Transverse colon (tissue), 4 donors: Measurements from ENCODE around the gene GRIK4. TPM values are rescaled to one million over a fixed set of nuclear protein-coding genes. Genes with fewer than 3 reads are reported as not detected.

Experiments used
- DNase-seq: peaks from one replicate; pipeline ENCODE4 v3.0.0-alpha.2; 2019
- H3K27ac ChIP-seq, 4 donors: fragments of 200-600 bp; sonication (generic); 2 replicates each; pipeline ENCODE4 v1.5.1; 2016 to 2018; ENCODE audit warnings: inconsistent platforms in 4 of 4
- H3K27me3 ChIP-seq: fragments of 200-600 bp; sonication (generic); 2 replicates; pipeline ENCODE4 v1.5.1; 2017; ENCODE audit warnings: inconsistent platforms
- H3K36me3 ChIP-seq, 4 donors: fragments of 200-600 bp; sonication (generic); 2 replicates each; pipeline ENCODE4 v1.5.1; 2017 to 2019; ENCODE audit warnings: inconsistent platforms in 4 of 4
- H3K4me1 ChIP-seq, 4 donors: fragments of 200-600 bp; sonication (generic); 2 replicates each; pipeline ENCODE4 v1.5.1; 2017 to 2020; ENCODE audit warnings: inconsistent platforms in 4 of 4
- H3K4me3 ChIP-seq, 4 donors: fragments of 200-600 bp; sonication (generic); 1 replicate in 1 of 4; 2 replicates in 3 of 4; pipeline versions ENCODE4 v1.5.1 to v1.6.1; 2017 to 2019; ENCODE audit warnings: inconsistent platforms in 4 of 4
- H3K9me3 ChIP-seq, 2 donors: fragments of 200-600 bp; sonication (generic); 2 replicates each; pipeline ENCODE4 v1.5.1; 2017 to 2019; ENCODE audit warnings: inconsistent platforms in 2 of 2
- EP300 ChIP-seq: sonication (generic); formaldehyde crosslinking; IDR thresholded peaks from one replicate; pipeline ENCODE4 v1.6.1; 2017; ENCODE audit warnings: antibody characterized with exemption, low read depth
- POLR2A ChIP-seq: fragments of 450-650 bp; IDR thresholded peaks from one replicate; pipeline ENCODE4 v1.6.1; 2016; ENCODE audit warnings: antibody characterized with exemption, mild to moderate bottlenecking, moderate library complexity
- POLR2AphosphoS5 ChIP-seq, 3 donors: sonication (generic); formaldehyde crosslinking; IDR thresholded peaks; one replicate each; pipeline ENCODE4 v1.6.1; 2016; ENCODE audit warnings: antibody characterized with exemption in 3 of 3
- WGBS, 2 donors: methylation state at CpG; one replicate each; pipeline ENCODE4 v1.1.5; 2018; ENCODE audit warnings: low coverage in 1 of 2; 5-methylcytosine and 5-hydroxymethylcytosine counted together
- in situ Hi-C, 4 donors: fragments of 200-750 bp; cut with MboI; loops; one replicate each; pipeline versions ENCODE4 v1.15.0 to v1.15.1; 2017; ENCODE audit warnings: low sequenced_read_pairs in 3 of 4, low pct_ligation_motif_present in 1 of 4, low pct_unique_long_range_greater_than_20kb in 1 of 4
- intact Hi-C: fragments of 100-400 bp; cut with DNase I; formaldehyde crosslinking; loops from one replicate; pipeline ENCODE4 v1.15.1; 2023; ENCODE audit warnings: low total_unique reads
- total RNA-seq, 4 donors: library from RNA; depleted of rRNA; stranded (reverse); fragments of >200 nt; gene quantifications; one replicate each; pipeline ENCODE4 v1.1.0, GENCODE V29; 2016
- TF ChIP-seq, protein P1 (sequence below), 5 experiments: fragments of 200-600 bp in 3 of 5; fragments of 450-650 bp in 2 of 5; sonication (generic) in 3 of 5; IDR thresholded peaks; 1 replicate in 2 of 5; 2 replicates in 3 of 5; pipeline ENCODE4 v1.5.1; 2016 to 2017; ENCODE audit warnings: antibody characterized with exemption in 5 of 5, inconsistent platforms in 3 of 5, mild to moderate bottlenecking in 2 of 5, moderate library complexity in 1 of 5

The GRIK4 gene
- total RNA-seq, 4 donors from 2014 or later = 2.6 TPM; not detected in 3

GRCh38 chr11:120512739-120513435 lies 1.3 kb downstream of the GRIK4 start:
- TF ChIP-seq, protein P1, sequence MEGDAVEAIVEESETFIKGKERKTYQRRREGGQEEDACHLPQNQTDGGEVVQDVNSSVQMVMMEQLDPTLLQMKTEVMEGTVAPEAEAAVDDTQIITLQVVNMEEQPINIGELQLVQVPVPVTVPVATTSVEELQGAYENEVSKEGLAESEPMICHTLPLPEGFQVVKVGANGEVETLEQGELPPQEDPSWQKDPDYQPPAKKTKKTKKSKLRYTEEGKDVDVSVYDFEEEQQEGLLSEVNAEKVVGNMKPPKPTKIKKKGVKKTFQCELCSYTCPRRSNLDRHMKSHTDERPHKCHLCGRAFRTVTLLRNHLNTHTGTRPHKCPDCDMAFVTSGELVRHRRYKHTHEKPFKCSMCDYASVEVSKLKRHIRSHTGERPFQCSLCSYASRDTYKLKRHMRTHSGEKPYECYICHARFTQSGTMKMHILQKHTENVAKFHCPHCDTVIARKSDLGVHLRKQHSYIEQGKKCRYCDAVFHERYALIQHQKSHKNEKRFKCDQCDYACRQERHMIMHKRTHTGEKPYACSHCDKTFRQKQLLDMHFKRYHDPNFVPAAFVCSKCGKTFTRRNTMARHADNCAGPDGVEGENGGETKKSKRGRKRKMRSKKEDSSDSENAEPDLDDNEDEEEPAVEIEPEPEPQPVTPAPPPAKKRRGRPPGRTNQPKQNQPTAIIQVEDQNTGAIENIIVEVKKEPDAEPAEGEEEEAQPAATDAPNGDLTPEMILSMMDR (IDR thresholded peaks at IDR 0.05) = no peak
- TF ChIP-seq POLR2AphosphoS5 (IDR thresholded peaks at IDR 0.05) (no peak), EP300 (no peak), POLR2A (no peak)
- in situ Hi-C loops = loop anchor here (10.0 to 25.0 kb wide), 6 partner anchors 172 to 674 kb away; partner anchors contain the start of gene TECTA (in 1 of the 4)

GRCh38 chr11:120513436-120514315 lies 2.1 kb downstream of the GRIK4 start:
- Histone ChIP-seq H3K27ac (no peak overlapping the region), H3K27me3 (peaks cover 92% of the 10 kb centered on the region), H3K9me3 (no peaks in the 10 kb centered on the region), H3K36me3 (no peaks in the 10 kb centered on the region), H3K4me1 (peaks cover 0 to 5% (median 0%) of the 10 kb centered on the region in 4 donors), H3K4me3 (no peak overlapping the region)
- no peak for TF ChIP-seq EP300
- no peak for TF ChIP-seq POLR2A
- TF ChIP-seq, protein P1 (IDR thresholded peaks at IDR 0.05) = no peak
- TF ChIP-seq POLR2AphosphoS5 (IDR thresholded peaks at IDR 0.05) = no peak
- 60 to 73% methylated on average over 4 to 19 of the region's 19 CpGs for WGBS, 2 donors
- in situ Hi-C loops (loop anchor here (10.0 to 25.0 kb wide), 6 partner anchors 171 to 674 kb away; partner anchors contain the start of gene TECTA (in 1 of the 4)), intact Hi-C loops (loop anchor here (1.0 to 10.0 kb wide), 3 partner anchors 284 to 681 kb away; no protein-coding TSS in a partner anchor)
- no peak for DNase-seq

More at GRCh38 chr11:120512739-120513435, 1.3 kb downstream of the GRIK4 start:
- H3K9me3 ChIP-seq = no peaks in the 10 kb centered on the region
- H3K36me3 ChIP-seq = no peaks in the 10 kb centered on the region
- H3K4me3 ChIP-seq = no peak overlapping the region
- H3K4me1 ChIP-seq = peaks cover 0 to 5% (median 0%) of the 10 kb centered on the region in 4 donors
- intact Hi-C loops = loop anchor here (1.0 to 10.0 kb wide), 3 partner anchors 284 to 682 kb away; no protein-coding TSS in a partner anchor
- peaks cover 90% of the 10 kb centered on the region for H3K27me3 ChIP-seq
- 69% methylated on average over 17 of the region's 22 CpGs; no CpG with 5 or more reads in 1 of the 2 donors for WGBS, 2 donors
- no peak for DNase-seq
- no peak overlapping the region for H3K27ac ChIP-seq

- 79% methylated on average over 14 of the region's 14 CpGs; no CpG with 5 or more reads in 1 of the 2 donors for WGBS, 2 donors
- no peak overlapping the region for H3K4me3 ChIP-seq
- in situ Hi-C loops (loop anchor here (10.0 to 25.0 kb wide), 6 partner anchors 170 to 673 kb away; partner anchors contain the start of gene TECTA (in 1 of the 4)), intact Hi-C loops (loop anchor here (5.0 to 10.0 kb wide), 2 partner anchors 283 to 680 kb away; no protein-coding TSS in a partner anchor)
- H3K9me3 ChIP-seq = no peaks in the 10 kb centered on the region
- peaks cover 0 to 5% (median 0%) of the 10 kb centered on the region in 4 donors for H3K4me1 ChIP-seq
- no peak for DNase-seq
- no peak overlapping the region for H3K27ac ChIP-seq
- no peak for TF ChIP-seq POLR2AphosphoS5 (IDR thresholded peaks at IDR 0.05)
- TF ChIP-seq EP300 = no peak
- TF ChIP-seq, protein P1 (IDR thresholded peaks at IDR 0.05) = no peak
- no peak for TF ChIP-seq POLR2A
- no peaks in the 10 kb centered on the region for H3K36me3 ChIP-seq
- peaks cover 94% of the 10 kb centered on the region for H3K27me3 ChIP-seq
Measured at GRCh38 chr11:120514541-120515121, 3.1 kb downstream of the GRIK4 start.
